Femur (tissue), 1 donor: ENCODE measurements around the gene ASTN2.
A peak's percentile ranks its signal among the peaks of the same experiment; 100 is the strongest.

Source experiments
- DNase-seq: peaks from one replicate; pipeline ENCODE4 v3.0.0-alpha.2; 2017

ASTN2 gene

GRCh38 chr9:116589392-116590354 is 825.2 kb downstream of the ASTN2 start:
- DNase-seq, result no peak

DNA sequence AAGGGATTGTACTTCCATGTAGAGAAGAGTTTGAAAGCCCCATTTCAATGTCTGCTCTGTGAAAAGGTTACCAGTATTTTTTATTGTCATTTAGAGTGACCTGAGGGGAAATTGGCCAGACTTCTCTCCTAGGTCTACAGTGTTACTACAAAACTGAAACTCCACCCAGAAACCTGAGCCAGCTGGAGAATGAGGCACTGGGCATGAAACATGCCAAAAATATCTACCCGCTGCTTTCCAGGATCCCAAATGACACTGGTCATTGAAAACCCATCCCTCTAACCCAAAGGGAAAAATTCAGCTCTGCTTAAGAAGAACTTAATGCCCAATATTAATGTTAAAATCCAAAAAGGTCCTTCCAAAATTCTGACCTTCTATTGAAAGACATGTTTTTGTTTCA is 826.9 kb downstream of the ASTN2 start:
- DNase-seq, result no peak

DNA sequence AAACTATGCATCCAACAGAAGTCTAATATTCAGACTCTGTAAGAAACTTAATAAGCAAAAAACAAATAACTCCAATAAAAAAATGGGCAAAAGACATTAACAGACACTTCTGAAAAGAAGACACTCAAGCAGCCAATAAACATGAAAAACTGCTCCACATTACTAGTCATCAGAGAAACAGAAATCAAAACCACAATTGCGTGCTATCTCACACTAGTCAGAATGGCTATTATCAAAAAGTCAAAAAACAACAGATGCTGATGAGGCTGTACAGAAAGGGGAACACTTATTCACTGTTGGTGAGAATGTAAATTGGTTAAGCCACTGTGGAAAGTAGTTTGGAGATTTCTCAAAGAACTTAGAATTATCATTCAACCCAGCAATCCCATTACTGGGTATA is 829.0 kb downstream of the ASTN2 start:
- no peak for DNase-seq

- no peak for DNase-seq
These were observed 829.7 kb downstream of the ASTN2 start for GRCh38 chr9:116585204-116585603.

GRCh38 chr9:116580853-116581252 is 834.0 kb downstream of the ASTN2 start:
- DNase-seq, result peak; percentile 28

DNA sequence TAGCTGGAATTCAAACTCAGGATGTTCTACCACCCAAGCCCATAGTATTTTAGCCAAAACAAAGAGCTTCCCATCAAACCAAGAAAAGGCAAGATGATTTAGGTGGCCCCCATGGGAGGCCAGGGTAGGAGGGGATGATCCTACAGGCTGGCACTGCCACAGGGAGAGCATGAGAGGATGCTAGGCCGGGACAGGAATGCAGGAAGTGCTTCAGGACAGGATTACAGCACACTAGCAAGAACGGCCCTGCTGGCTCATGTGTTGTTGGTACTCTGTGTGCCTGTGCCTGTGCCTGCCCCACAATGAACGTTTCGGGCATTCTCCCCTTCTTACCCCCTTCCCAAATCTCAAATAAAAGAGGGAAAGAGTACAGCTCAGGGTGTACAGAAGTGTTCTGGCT is 838.5 kb downstream of the ASTN2 start:
- no peak for DNase-seq

- no peak for DNase-seq
These were observed 840.7 kb downstream of the ASTN2 start for GRCh38 chr9:116574027-116574679.

DNA sequence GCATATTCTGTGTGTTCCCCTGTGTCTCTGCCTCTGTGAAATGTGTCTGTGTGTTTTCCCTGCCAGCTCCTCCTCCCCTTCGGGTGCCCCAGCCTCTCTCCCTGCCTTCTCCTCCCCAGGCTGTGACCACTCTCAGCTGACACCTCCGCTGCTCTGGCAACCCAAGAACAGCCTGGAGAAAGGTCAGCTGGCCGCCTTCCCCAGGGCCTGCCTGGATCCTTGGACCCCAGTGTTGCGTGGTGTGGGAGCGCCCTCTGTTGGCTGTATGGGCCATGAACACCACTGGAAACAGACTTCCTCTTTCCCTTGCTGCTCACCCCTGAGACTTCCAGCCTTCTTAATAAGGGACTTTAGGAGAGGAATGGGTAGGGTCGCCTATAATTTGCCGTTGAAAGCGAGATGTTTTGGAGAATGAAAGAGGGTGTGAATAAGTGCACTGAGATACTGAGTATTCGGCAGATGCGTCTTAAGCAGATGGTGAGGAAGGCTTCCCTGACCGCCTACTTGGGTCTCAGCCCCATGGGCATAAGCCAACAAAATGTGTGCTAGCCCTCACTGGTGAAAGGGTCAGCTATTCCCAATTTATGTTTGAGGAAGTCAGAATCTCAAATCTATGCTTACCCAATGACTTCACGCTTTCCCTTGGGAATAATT is 842.6 kb downstream of the ASTN2 start:
- DNase-seq, result peak; percentile 90

DNA sequence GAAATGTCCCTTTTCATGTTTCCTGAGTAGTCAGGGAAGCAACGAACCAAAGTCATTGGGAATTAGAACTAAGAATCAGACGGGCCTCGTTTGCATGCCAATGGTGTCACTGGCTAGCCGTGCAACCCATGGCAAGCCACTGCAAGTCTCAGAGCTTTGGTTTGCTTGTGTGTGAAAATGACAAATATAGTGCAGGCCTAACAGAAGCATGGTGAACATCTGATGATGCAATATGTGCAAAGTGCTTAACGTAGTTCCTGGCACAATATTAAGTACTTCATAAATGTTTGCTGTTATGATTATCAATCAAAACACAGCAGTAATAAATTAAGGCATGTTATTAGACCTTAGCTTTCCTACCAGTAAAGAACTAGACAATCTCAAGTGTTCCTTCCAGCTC is 845.7 kb downstream of the ASTN2 start:
- no peak for DNase-seq

DNA sequence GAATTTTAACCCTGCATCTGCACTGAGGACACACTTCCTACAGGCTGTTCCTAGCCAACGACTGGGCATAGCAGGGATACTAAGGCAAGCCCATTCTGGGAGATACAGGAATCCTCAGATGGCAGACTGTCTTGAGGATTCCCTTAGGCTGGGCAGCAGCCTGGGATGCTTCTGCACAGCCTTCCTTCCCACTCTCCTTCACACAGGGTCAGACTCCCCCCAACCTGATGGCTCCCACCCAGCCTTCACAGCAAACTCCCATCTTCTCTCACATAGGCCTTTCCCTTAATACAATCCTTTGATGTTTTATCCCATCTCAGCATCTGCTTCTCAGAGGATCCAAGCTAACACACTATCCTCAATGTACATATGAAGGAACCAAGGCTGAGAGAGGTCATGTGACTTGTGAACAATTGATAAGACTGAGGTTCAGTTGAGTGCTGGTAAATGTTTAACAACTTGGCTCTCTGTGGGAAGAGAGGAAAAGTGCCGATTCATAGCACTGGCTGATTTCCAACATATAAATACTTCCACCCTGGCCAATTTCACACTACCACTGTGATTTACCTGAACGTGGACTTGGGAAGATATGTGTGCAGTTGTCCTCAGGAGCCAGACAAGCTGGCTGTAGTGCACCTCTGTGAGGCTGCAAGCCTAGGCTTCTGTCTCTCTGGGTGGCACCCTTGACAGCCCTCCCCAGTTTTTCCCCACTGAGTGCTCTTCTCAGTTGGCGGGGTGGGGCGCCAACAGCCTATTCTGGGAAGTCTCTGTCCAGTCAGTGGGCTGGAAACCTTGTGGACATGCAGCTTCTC is 848.0 kb downstream of the ASTN2 start:
- no peak for DNase-seq

DNA sequence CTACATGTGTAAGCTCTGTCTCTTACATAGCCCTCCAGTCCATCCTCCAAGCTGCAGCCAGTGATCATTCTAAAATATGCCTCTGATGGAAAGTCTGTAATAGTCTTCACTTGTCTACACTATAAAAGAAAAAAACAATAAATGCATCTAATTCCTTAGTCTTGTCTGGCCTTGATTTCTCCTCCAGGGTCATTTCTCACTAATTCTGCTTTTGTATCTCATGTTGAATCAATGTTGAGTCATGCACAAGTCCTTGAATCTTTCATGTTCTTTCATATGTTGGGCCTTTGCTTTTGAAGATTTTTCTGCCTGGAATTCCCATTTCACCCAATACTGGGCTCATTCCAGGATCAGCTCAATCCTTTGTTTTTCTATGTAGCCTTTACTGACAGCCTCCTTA is 848.9 kb downstream of the ASTN2 start:
- no peak for DNase-seq

- DNase-seq, result no peak
These were observed 850.5 kb downstream of the ASTN2 start for GRCh38 chr9:116564266-116564793.

DNA sequence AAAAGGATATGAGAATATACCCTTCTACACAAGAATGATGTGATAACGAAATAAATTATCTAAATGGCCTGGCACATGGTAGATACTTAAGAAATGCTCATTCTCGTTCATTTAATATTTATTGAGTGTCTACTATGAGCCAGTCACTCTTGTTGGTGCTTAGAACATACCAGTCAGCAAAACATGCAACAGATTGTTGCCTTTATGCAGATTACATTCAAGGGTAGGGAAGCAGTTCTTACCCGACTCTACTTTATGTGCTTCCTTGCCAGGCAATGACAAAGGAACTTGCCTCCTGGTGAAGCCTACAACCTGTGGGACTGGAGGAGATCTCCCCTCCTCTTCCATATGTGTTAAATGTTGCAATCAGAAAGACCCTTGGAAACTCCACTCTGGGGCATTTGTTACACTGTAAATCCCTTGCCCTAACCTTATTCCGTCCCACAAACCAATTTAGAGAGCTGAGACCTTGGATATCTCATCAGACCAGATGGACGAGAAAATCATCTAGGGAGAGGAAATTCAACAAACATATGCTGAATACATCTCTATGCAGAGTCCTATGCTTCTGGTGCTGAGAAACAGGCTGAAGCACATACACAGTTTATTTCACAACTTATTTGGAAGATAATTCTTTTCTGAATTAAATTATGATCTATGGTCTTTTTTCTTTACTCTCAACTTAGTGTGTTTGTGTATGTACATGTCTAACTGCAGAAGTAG is 855.9 kb downstream of the ASTN2 start:
- DNase-seq, result no peak

GRCh38 chr9:116558035-116558434 is 856.8 kb downstream of the ASTN2 start:
- DNase-seq, result no peak

DNA sequence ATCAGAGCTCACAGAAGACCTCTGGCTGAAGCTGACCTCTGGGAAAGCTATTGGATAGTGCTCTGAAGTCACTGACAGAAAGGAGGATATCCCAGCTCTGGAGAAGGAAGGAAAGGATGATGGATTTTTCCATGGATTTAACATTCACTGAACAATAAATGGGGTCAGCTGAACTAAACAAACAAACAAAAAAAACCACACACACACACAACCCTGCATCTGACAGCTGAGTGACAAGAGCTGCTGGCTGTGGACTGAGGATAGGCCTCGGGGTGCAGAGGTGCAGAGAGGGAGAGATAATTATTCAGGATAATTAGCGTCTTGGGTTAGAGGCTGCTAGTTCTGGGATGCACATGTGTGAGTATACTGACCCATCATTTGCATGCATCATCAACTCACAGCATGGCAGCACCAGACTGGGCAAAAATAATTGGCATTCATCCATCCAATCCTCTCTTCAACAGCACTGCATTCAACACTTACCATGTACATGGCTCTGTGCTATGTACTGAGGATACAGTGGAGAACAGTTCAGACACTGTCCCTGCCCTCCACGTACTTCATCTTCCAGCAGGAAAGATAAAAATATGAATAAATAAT is 859.2 kb downstream of the ASTN2 start:
- DNase-seq, result no peak

- DNase-seq, result peak; percentile 87
These were observed 859.7 kb downstream of the ASTN2 start for GRCh38 chr9:116555119-116555518.

GRCh38 chr9:116550696-116551436 is 864.0 kb downstream of the ASTN2 start:
- peak; percentile 49 for DNase-seq

DNA sequence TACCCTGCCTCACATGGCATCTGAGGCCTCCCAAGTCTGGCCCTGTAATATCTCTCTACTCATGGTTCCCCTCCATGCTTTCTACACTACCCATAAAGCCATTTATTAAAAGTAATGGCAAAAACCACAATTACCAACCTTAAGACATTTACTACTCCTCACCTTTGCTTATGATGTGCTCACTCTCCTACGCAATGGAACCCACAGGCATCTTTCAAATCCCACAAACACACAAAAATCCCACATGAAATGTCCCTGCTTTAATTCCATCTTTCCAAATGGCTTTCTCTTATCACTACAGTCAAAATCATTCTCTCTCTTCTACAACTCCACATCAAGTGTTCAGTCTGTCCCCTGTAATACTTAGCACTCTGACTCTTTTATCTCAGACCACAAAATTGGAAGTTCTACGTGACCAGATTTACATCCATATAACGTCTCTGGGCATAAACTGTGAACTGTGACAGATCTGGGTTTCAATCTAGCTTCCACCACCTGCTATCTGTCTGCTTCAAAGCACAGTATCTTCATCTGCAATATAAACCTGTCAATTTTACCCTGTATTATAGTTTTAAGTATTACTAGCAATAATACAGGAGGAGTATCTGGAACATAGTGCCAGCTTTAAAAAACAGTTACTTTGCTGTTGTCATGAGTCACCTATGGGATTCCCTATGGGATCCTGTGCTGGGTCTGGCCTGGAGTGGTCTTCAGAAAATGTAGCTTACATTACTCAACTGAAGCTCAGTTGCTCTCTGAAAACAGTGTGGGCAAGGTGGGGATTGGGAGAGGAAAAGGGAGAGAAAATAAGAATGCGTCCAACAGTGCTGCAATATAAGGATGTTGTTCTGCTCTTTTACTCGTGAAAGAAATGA is 864.8 kb downstream of the ASTN2 start:
- DNase-seq, result no peak

DNA sequence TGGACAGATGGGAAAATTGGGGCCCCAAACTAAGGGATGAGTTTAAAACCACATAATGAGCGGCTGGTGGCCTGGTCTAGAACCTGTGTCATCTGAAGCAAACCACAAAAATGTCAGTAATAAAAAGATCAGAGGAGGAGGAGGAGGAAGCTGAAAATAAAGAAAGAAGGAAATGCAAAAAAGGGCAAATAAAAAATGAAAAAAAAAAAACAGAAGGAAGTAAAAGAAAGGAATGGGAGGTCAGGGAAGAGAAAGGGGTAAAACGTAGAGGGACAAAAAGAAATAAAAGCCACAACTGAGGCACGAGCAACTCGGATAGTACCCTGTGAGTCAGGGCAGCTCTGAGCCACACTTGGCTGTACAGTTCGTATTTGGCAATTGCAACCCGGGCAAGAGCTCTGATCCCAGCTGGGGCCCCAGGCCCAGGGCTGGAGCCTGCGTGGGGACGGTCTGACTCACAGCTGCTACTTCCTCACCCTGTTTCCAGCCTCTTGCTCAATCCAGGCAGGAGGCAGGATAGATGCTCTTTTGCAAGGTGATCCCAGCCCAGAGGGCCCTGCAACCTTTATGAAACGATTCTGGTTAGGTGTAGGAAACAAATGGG is 865.7 kb downstream of the ASTN2 start:
- DNase-seq, result peak; percentile 57
